Measurements from ENCODE around the gene SF1. TPM values are rescaled to one million over a fixed set of nuclear protein-coding genes. Genes with fewer than 3 reads are reported as not detected.
"Not testable (repeated sequence)": the region's sequence is repeated elsewhere in the genome, so short reads cannot be mapped to it uniquely, and the experiment has no call there.

SF1 gene
- total and polyA plus RNA-seq, 2 of the 8 experiments (the other 6 are each of a cell fraction or from before 2014, with no cell fraction given): 72.7 to 353 TPM

GRCh38 chr11:64817476-64817875, 39.1 kb upstream of the SF1 start (continued):
- TF ChIP-seq ATF2 (IDR thresholded peaks at IDR 0.05; ENCODE audit: low read length): no peak
- no peak for TF ChIP-seq SP2 (IDR thresholded peaks at IDR 0.05; ENCODE audit: low read length)
- no peak for TF ChIP-seq EGR1 (IDR thresholded peaks at IDR 0.05; ENCODE audit: borderline replicate concordance, low read depth, low read length)
- TF ChIP-seq PHF8 (conservative IDR thresholded peaks at IDR 0.05; ENCODE audit: low read depth, low read length): no peak
- TF ChIP-seq HDAC6 (IDR thresholded peaks at IDR 0.05; ENCODE audit: low read depth, low read length): no peak
- TF ChIP-seq POLR2AphosphoS5 (IDR thresholded peaks at IDR 0.05; ENCODE audit: low read depth, low read length): no peak
- no peak for TF ChIP-seq MAFK (IDR thresholded peaks at IDR 0.05; ENCODE audit: low read depth, low read length)
- TF ChIP-seq POLR2A (IDR thresholded peaks at IDR 0.05; ENCODE audit: control extremely low read depth in 1 of 2, low read depth in 2 of 2, low read length in 2 of 2): no peak
- TF ChIP-seq CHD1 (IDR thresholded peaks at IDR 0.05; ENCODE audit: low read depth, low read length): no peak

- WGBS, 2 experiments (ENCODE audit: extremely low coverage in 1 of 2, insufficient coverage in 1 of 2, insufficient read length in 1 of 2, insufficient replicate concordance in 2 of 2, low coverage in 1 of 2, low lambda C conversion rate in 2 of 2, missing lambda C conversion rate in 1 of 2): 91% methylated on average over 5 of the region's 5 CpGs; no CpG with 5 or more reads in 1 of the 2 experiments
- CTCF ChIA-PET (ENCODE audit: partially characterized antibody): interaction anchor here (0.6 to 0.9 kb wide), 3 partner anchors 11 to 43 kb away, joined by 3 to 4 read pairs (median 3); no protein-coding TSS in a partner anchor
These were observed 37.1 kb upstream of the SF1 start for GRCh38 chr11:64815433-64815832.

More at GRCh38 chr11:64815433-64815832, 37.1 kb upstream of the SF1 start:
- not testable (repeated sequence) for H3K79me1 ChIP-seq (ENCODE audit: low read depth, low read length); H3K14ac ChIP-seq (ENCODE audit: insufficient read length); H4K5ac ChIP-seq (ENCODE audit: insufficient read length, low read depth, low read length); H3K4me3 ChIP-seq (ENCODE audit: extremely low read depth in 1 of 4, insufficient read depth in 2 of 4, low read depth in 3 of 4, low read length in 4 of 4); H4K20me1 ChIP-seq (replicated peaks in 1 of 2; ENCODE audit: control insufficient read depth in 1 of 2, insufficient read depth in 2 of 2, low read length in 2 of 2); H3K36me3 ChIP-seq (ENCODE audit: control insufficient read depth in 2 of 4, insufficient read depth in 4 of 4, low read length in 3 of 4); H2AFZ ChIP-seq (ENCODE audit: low read length); H3K9me3 ChIP-seq (ENCODE audit: insufficient read depth in 2 of 2, low read depth in 1 of 2, low read length in 1 of 2); H4K91ac ChIP-seq (replicated peaks; ENCODE audit: insufficient read length, low read length); H3K4me2 ChIP-seq (ENCODE audit: insufficient read depth in 1 of 2, low read depth in 2 of 2, low read length in 2 of 2); H2BK20ac ChIP-seq (ENCODE audit: low read length); H3K79me2 ChIP-seq (ENCODE audit: control insufficient read depth in 1 of 2, insufficient read depth in 2 of 2, low read length in 2 of 2); H3K56ac ChIP-seq (replicated peaks; ENCODE audit: insufficient read length, low read depth, low read length); H3K9ac ChIP-seq (replicated peaks in 1 of 4; ENCODE audit: extremely low read depth in 1 of 4, low read depth in 3 of 4, low read length in 3 of 4); H3K4ac ChIP-seq (replicated peaks; ENCODE audit: insufficient read length, low read depth, low read length); H2BK120ac ChIP-seq (replicated peaks; ENCODE audit: low read depth, low read length); H2BK12ac ChIP-seq (ENCODE audit: low read depth, low read length); H3K4me1 ChIP-seq (replicated peaks in 1 of 4; ENCODE audit: control insufficient read depth in 3 of 4, insufficient read depth in 4 of 4, low read length in 3 of 4); H2BK5ac ChIP-seq (ENCODE audit: low read depth, low read length); H3K18ac ChIP-seq (ENCODE audit: extremely low read depth, low read length); H3K27ac ChIP-seq (ENCODE audit: low read depth, low read length); H2AK5ac ChIP-seq (ENCODE audit: low read depth, low read length); H2BK15ac ChIP-seq (ENCODE audit: low read length); DNase-seq (ENCODE audit: low read depth in 1 of 2, low spot score in 2 of 2); H4K8ac ChIP-seq (ENCODE audit: extremely low read depth, insufficient read depth, low read length); H3K27me3 ChIP-seq (replicated peaks in 1 of 4; ENCODE audit: control insufficient read depth in 3 of 4, extremely low read depth in 1 of 4, insufficient read depth in 3 of 4, low read length in 3 of 4); H3K23ac ChIP-seq (ENCODE audit: insufficient read length); H3K23me2 ChIP-seq (ENCODE audit: low read depth, low read length); FAIRE-seq
- POLR2A ChIA-PET (ENCODE audit: partially characterized antibody): interaction anchor here (1.1 to 1.3 kb wide), 2 partner anchors 11 to 18 kb away, joined by 5 to 6 read pairs; no protein-coding TSS in a partner anchor

Data from H1 (cell line).